Lower leg skin (tissue), 3 donors: ENCODE data around the gene FKBP5.

ENCODE experiments used
- POLR2A ChIP-seq, 2 donors: fragments of 450-650 bp; IDR thresholded peaks; one replicate each; pipeline ENCODE4 v1.6.1; 2016 to 2017; ENCODE audit warnings: antibody characterized with exemption in 2 of 2, mild to moderate bottlenecking in 1 of 2, moderate library complexity in 1 of 2
- TF ChIP-seq, protein P1 (sequence below), 3 donors: fragments of 450-650 bp; IDR thresholded peaks; one replicate each; pipeline ENCODE4 v1.5.1; 2016; ENCODE audit warnings: antibody characterized with exemption in 3 of 3, mild to moderate bottlenecking in 3 of 3, moderate library complexity in 2 of 3

DNA sequence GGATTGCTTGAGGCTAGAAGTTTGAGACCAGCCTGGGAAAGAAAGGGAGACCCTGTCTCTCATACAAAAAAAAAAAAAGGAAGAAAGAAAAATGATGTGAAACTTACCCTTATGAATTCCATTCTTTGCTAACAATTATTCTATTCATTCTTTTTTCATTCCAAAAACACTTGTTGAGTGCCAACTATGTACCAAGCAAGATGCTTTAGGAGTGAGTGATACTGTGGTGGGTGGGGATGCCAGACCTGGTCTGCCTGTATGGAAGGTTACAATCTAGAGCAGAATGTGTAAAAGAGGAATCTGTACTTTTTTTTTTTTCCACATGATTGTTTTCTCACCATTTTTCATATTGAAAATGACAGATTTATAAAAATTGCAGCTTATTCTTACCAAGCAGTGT, 102.2 kb downstream of the FKBP5 start:
- TF ChIP-seq, protein P1, sequence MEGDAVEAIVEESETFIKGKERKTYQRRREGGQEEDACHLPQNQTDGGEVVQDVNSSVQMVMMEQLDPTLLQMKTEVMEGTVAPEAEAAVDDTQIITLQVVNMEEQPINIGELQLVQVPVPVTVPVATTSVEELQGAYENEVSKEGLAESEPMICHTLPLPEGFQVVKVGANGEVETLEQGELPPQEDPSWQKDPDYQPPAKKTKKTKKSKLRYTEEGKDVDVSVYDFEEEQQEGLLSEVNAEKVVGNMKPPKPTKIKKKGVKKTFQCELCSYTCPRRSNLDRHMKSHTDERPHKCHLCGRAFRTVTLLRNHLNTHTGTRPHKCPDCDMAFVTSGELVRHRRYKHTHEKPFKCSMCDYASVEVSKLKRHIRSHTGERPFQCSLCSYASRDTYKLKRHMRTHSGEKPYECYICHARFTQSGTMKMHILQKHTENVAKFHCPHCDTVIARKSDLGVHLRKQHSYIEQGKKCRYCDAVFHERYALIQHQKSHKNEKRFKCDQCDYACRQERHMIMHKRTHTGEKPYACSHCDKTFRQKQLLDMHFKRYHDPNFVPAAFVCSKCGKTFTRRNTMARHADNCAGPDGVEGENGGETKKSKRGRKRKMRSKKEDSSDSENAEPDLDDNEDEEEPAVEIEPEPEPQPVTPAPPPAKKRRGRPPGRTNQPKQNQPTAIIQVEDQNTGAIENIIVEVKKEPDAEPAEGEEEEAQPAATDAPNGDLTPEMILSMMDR (IDR thresholded peaks at IDR 0.05): no peak
- no peak for TF ChIP-seq POLR2A (IDR thresholded peaks at IDR 0.05)
